GM21367 (cell line): ENCODE measurements around the gene IPCEF1.
A peak's percentile ranks its signal among the peaks of the same experiment; 100 is the strongest.

Source experiments
- ATAC-seq: cut with Tn5 transposase; IDR thresholded peaks from one replicate; pipeline ENCODE4 v1.9.1; 2021; ENCODE audit not compliant: unreplicated experiment

The IPCEF1 gene, protein sequence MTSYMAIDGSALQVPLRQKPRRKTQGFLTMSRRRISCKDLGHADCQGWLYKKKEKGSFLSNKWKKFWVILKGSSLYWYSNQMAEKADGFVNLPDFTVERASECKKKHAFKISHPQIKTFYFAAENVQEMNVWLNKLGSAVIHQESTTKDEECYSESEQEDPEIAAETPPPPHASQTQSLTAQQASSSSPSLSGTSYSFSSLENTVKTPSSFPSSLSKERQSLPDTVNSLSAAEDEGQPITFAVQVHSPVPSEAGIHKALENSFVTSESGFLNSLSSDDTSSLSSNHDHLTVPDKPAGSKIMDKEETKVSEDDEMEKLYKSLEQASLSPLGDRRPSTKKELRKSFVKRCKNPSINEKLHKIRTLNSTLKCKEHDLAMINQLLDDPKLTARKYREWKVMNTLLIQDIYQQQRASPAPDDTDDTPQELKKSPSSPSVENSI

DNA sequence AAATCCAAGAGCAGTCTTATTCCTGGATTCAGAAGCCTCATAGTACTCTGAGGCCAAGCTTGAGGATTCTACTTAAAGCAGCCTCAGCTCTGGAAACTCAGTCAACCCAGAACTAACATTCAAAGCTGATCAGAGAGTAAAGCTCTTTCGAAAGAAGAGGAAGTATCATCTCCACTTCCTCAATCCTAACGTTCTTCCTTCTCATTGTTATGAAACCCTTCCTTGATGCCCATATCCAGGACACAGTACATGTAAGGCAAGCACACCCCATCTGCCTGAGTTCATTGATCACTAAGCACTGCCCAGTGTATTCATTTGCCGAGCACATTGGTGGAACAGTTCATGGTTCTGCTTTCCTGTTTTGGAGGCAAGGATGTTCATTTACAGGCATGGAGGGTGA is at the start of gene IPCEF1:
Gene IPCEF1 (minus strand): TSS at position 114 of the 400 bp plus-strand sequence. CDS start 90,856 bp downstream, outside the sequence.
- peak; percentile 30 for ATAC-seq

DNA sequence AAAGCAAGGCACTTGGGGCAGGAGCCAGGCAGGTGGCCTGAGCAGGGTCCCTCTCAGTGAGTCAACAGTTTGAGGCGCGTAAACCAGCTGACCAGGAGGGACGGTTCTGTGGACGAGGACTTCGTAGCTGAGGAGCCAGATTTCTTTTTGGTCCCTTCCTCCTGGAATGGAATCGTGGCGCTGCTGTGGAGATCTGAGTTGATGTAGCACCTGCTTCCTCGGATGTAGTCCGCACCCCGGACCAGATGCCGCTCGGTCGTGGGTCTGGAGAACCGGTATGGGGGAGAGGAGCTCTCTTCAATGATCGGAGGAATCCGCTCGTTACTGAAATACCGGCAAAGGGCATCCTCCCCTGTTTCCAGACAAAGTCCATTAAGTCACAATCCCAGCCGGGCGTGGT is 49.7 kb upstream of the IPCEF1 start:
- no peak for ATAC-seq

DNA sequence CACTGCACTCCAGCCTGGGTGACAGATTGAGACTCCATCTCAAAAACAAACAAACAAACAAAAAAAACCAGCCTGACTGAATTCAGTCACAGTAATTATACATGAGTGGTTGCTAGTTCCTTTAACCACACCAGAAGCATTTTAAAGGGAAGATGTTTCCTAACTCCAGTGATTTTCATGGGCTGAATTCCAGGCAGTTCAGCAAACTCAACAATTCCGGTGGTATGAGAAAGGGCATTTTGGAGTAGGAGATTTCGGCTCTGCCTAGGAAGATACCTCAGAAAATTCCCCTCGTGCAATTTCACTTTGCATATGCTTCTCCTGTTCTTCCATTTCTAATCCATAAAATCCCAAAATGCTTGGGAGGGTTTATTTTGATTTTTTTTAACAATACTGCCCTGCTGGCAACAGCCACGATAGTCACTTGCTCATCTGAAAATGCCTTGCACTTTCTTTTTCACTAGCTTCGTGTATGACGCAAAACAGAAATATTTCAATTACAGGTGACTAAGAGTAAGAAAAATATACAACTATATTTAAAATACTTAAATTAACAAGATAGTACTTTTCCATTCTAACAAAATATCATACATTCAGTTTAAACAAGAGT is 48.3 kb upstream of the IPCEF1 start:
- peak; percentile 45 for ATAC-seq

DNA sequence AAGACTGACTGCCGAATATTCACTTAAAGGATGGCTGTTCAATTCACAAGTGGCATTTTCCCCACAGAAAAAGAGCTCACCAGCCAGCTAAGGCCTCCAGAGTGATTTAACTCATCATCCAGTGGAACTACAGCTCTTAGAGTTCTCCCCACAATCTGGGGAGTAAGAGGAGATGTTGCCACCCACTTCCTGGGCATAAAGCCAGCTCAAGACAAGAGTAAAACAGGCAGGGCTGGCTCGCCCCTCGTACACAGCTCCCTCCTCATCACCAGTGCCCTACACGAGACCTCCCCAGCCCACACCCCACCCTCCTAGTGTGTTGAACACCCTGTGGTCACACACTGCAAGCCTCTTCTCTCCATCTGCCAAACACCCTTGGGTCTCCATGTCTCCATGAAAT is 47.2 kb upstream of the IPCEF1 start:
- ATAC-seq = no peak

DNA sequence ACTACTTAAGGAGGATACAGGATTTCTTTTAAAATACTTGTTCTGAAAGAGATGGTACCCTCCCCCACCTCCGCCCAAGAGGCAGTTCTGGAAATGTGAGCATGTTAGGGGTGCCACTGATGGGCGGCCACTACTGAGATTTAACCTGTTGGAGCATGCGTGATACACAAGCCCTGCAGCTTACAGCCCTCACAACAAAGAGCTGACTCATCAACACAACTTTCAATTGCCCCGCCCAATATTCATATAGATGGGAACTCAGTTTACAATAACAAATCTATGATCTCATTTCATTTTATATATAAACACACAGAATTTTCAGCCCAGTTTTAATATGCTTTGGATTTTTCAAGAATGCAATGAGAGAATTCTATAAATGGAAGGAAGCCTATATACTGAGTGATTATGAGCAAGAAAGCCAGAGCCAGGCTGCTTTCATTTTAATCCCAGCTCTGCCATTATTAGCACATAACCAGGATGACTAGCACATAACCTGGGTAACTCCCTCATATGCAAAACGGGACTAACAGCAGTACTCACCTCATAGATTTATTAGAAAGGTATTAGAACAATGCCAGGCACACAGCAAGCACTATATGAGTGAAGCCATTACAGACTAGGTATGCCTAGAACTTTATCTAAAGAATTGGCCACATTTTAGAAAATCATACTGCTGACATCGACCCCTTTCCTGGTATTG is 45.6 kb upstream of the IPCEF1 start:
- ATAC-seq = no peak

DNA sequence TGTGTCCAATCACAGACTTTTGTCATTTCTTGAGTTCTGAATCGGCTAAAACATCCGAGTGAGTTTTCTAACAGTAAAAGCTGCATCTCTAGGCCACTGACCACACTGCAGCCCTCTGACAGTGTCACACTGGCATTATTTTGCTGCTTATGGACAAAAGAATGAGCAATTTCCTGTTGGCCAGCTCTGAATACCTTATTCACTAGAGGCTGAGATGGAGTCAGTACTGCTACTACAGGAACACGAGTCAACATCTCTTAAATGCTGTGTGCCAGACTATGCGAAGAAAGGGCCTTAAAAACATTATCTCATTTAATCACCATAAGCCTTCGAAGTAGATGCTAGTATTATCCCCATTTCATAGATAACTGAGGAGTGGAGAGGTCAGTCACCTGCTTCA is 42.5 kb upstream of the IPCEF1 start:
- ATAC-seq = no peak

DNA sequence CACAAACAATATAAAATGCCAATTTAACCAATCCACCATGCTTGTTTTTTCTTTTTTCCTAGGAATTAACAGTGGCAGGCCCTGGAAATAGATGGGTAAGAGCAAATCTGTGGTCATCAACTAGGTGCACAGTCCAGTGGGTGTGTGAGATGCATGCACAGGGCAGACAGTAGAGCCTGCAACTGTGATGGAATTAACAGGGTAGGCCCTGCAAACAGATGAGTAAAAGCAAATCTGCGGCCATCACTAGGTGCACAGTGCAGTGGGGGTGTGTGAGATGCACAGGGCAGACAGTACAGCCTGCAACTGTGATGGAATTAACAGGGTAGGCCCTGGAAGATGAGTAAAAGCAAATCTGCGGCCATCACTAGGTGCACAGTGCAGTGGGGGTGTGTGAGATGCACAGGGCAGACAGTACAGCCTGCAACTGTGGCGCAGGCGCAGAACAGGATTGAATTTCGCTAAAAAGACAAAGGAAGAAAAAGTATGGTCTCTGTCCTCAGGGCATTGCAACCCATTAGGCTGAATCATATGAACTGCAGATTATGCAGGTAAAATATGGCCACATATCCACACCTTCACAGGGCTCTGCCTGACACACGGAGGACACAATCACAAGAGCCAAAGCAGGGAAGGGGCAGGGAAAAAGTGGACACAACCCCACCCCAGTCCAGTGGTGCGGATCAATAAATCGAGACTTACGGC is 41.0 kb upstream of the IPCEF1 start:
- ATAC-seq = no peak

DNA sequence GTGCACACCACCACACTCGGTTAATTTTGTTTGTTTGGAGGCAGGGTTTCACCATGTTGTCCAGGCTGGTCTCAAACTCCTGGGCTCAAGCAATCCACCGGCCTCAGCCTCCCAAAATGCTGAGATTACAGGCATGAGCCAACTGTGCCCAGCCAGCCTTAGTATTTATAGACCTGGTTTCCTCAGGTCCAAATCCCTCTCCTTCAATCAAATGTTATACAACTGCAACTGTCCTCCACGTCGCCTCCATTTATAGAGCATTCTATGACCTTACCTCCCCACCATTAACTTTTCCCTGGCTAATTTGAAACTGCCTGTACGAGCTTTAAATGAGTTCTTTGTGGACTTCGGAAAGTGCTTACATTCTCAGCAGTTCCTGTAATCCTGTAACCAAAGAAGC is 39.3 kb upstream of the IPCEF1 start:
- ATAC-seq = no peak

DNA sequence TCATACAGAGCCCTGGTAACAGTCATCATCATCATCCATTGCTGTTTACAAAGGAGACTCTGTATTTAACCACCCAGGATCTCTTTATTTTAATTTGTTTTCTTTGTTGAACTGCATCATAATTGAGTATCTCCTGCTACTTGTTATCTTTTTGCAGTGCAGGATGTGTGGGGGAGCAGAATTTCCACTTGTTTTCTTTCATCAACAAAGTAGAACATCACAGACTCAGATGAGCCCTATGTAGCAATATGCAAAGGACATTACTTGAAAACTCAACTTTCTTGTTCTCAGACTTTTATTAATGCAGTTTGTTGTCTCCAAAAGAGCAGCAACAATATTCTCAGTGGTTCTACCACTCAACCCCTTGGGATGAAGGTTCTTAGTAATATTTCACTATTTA is 38.7 kb upstream of the IPCEF1 start:
- no peak for ATAC-seq

DNA sequence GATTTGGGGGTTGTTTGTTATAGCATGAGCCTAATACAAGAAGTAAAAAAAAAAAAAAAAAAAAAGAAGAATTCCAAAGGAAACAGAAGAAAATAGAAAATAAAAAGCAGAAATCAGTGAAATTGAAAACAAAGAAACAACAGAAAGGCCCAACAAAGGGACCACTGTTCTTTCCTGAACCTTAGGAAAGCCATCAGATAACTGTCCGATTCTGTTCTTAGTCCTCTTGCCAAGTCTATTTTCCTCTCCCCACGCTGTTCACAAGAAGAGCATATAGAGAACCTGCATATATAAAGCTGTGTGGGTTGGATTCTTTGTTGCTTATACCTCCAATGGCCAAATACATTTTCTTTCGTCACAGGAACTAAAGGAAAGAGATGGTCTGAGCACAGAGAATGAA is 38.0 kb upstream of the IPCEF1 start:
- no peak for ATAC-seq

DNA sequence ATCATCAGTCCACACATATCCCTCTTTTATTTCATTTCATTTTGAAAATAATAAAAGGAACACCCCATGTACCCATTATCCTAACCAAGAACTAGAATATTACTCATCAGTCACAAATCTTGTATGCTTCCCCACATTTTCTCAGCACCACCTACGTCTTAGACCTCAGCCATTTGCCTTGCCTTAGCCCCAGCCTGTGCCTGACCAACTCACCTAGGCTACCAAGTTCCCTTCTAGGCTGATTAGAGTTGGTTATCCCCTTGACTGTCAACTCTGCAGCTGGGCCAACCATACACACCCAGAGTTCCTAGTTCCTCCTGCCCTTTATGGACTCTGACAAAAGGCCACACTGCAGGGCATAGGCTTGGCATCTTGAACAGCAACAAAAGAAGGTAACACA is 33.4 kb upstream of the IPCEF1 start:
- ATAC-seq = no peak

DNA sequence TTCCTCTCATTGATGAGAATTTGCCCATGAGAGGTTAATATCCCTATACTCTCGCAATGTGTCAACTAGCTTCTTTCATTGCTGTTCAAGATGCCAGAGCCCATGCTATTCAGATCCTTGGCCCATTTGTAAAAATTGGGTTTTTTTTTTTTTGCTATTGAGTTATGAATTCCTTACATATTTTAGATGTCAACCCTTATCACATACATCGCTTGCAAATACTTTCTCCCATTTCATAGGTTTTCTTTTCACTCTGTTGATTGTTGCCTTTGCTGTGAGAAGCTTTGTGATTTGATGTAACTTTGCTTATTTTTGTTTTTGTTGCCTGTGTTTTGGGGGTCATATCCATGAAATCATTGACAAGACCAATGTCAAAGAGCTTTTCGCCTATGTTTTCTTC is 32.2 kb upstream of the IPCEF1 start:
- ATAC-seq = no peak

DNA sequence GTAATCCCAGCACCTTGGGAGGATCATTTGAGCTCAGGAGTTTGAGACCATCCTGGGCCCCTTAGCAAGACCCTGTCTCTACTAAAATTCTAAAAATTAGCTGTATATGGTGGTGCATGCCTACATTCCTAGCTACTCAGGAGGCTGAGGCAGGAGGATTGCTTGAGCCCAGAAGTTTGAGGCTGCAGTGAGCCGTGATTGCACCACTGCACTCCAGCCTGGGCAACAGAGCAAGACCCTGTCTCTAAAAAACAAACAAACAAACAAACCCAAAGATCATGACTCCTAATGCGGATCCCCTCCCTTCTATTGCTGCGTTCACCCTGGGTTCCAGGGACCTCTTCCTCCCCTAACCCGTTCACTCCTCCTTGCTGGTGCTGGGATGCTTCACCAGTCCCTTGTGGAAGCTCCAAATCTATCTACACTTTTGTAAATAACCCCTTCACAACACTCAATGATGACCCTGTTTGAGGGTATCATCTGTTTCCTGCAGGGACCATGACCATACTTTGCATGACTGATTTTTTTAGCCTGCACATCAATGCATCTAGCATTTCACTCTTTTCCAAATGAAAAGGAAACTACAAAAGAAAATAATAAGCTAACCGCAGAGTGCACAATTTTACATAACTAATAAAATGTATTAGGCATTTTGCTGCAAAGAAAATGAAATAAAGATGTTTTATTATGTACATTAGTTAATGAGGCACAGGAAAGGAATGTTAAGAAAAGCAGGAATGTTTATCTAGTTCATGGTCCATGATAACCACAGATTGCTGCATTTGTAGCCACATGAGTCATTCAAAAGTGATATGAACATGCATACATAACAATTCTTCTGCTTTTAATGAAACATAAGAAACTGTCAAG is 30.5 kb upstream of the IPCEF1 start:
- ATAC-seq = no peak

DNA sequence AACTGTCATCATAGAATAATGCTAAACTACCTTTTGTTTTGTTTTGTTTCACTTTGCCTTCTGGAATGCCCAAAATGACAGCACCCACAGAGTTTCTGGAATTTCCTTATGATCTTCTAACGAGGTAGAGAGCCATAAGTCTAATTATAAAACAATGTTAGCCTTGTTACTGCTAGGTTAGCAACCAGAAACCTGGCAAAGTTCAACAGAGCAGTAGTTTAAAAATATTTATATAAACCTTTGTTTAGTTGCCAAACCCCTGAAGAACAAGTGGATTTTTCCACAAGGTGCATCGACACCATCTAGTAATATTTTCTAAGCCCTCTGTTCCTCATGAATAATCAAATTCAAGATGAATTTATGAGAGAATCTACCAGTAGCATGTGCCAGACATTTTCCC is 27.6 kb upstream of the IPCEF1 start:
- no peak for ATAC-seq

DNA sequence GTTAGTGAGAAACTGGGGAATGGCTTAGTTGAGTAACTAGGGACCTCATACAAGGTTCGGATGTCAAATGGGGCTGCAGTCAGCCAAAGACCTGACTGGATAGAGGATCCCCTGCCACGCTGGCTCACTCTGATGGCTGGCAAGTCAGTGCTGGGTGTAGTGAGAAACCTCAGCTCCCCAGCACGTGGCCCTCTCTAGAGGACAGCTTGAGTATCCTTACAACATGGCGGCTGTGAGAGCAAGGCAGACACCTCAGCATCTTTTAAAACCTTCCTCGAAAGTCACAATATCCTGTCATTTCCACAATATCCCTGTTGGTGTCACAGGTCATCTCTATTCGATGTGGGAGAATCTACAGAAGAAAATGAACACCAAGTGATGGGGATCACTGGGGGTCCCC is 26.7 kb upstream of the IPCEF1 start:
- no peak for ATAC-seq

DNA sequence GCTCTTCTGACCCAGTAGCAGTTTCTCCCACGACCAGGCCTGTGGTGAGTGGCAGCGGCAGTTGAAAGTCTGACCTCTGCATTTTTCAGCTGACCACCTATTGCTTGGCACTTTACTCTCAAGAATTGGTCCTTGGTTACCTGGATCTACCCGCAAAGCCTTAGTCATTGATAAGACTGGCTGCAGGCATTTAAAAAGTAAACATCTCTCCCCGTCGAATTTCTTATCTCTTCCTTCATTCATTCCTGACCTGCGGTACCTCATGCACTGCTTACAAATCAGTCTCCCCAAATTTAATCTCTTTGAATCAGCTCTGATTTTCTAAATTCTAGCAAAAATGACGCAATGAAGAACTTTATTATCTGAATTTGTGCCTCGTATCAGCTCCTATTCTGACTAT is 26.1 kb upstream of the IPCEF1 start:
- no peak for ATAC-seq

DNA sequence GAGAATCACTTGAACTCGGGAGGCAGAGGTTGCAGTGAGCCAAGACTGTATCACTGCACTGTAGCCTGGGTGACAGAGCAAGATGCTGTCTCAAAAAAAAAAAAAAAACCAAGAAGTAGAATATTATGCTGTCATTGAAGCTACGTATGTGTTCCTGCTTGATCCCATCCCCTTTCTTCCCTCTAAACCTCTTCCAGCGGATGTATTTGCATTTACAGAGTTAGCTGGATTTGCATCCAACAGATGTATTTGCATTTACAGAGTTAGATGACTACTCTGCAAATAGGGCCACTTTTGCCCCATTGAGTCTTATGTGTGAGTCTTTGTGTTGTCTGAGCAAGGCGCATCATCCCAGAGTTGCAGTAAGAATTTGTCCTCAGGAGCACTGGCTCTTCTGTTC is 24.9 kb upstream of the IPCEF1 start:
- ATAC-seq = no peak

DNA sequence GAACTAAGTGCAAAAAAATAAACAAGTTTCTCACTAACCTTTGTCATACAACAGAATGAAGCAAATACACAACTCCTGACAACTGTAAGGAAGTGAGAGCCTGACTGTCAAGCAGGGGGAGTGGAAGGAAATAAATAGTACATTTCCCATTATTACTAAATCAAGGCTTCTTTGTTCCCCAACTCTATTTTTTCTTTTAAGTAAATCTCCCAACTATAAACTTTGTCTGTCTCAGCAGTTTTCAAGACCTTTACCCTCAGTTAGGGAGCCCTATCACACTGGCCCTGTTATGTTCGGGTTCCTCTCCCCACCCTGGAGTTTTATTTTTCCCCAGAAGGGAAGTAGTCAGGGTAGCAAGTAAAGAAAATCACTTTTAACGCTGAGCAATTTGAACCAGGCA is 24.1 kb upstream of the IPCEF1 start:
- ATAC-seq = no peak

DNA sequence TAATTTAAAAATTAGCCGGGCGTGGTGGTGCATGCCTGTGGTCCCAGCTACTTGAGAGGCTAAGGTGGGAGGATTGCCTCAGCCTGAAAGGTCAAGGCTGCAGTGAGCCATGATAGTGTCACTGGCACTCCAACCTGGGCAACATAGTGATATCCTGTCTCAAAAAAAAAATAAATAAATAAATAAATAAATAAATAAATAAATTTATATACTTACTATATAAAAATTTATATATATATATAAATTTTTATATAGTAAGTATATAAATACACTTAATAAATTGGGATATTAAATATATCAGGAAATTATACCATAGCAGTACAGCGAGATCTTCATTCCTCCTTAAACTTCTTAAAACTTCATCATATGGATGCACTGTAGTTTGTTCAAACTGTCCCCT is 23.0 kb upstream of the IPCEF1 start:
- no peak for ATAC-seq

DNA sequence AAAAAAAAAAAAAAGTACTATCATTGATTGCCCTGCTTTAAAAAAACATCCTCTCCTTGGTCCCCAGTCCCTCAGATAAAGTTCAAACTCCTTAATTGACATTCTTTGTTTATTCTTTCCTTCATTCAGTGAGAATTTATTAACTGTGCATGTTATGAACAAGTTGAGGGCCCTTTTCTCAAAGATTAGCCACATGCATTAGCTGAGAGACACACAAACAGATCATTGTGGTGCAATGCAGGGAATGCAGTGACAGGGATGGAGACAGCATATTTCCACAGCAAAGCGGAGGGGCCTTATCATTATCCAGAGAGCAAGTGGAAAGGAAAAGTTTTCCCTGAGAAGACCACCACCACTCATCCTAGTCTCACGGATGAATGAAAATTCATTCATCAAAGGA is 21.9 kb upstream of the IPCEF1 start:
- ATAC-seq = no peak

DNA sequence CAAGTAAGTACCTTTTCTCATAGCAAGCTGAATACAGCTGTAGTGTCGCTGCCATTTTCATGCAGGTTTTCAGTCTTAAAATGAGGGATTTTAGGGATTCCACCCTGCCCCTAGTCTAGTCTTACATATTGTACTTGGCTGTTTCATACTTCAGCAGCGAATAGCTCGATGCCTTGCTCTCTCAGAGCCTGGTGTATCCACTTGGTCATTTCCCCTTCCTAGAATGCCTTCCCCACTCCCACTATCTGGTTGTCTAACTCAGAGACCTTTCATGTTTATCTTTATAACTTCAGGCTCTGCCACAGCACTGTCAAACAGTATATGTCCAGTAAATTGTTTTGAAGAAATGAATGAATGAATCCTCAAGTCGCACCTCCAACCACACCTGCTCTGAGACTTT is 21.1 kb upstream of the IPCEF1 start:
- ATAC-seq = no peak
